ENCODE results near the gene SRPK3. TPM values are rescaled to one million over a fixed set of nuclear protein-coding genes. Genes with fewer than 3 reads are reported as not detected.
A peak's percentile ranks its signal among the peaks of the same experiment; 100 is the strongest.

Gene SRPK3
- total and polyA plus RNA-seq, 11 donors, result 8.8 to 49.7 (median 38.9) TPM

DNA sequence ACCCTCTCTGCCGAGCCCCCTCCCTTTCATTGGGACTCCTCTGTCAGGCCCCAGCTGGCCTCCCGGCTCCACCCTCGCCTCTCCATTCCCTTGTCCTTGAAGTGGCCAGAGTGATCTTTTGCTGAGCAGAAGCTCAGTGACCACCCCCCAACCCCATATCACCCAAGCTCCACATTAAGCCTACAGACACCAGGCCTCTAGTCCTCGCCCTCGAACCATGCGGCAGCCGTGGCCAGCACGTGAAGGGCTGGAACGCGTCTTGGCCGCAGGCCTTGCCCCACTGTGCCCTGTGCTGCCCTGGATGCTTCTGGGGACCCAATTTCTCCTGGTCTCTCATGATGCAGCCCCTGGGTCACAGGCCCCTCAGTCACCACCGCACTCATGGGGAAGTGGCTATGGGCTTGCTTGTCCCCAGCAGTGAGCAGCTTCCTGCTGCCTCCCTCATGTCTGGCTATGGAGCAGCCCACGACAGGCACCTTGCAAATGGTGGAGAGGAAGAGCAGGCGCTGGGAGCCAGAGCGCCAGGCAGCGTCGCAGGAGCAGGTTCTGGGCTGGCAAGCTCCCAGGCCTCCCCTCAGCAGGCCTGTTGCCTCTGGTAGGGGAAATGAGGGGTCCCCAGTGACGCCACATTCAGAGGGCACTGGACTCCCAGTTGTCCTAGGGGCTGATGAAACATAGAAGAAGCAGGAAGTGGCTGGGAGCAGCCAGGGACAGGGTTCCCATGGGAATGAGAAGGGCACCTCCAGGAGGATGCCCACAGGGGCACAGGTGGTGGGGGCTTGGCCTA lies 757 bp upstream of the SRPK3 start:
- DNase-seq (peak in 2 of 5 donors; percentile 15 to 21), ATAC-seq (no peak)
- intact Hi-C loops (cut with DNase I), result no loop called here
- peaks cover 0 to 21% (median 2%) of the 10 kb centered on the region in 12 donors for H3K4me1 ChIP-seq
- WGBS, 4 donors, result 66 to 78% (median 72%) methylated on average over 15 to 18 of the region's 18 CpGs
- peak overlapping the region in 6 of 12 donors; percentile 36 to 50 (median 40) for H3K4me3 ChIP-seq
- peaks cover 0 to 20% (median 0%) of the 10 kb centered on the region in 9 donors for H3K36me3 ChIP-seq
- peaks cover 0 to 23% (median 0%) of the 10 kb centered on the region in 9 donors for H3K27me3 ChIP-seq
- peak overlapping the region in 11 of 12 donors; percentile 24 to 89 (median 76) for H3K27ac ChIP-seq
- TF ChIP-seq POLR2A (IDR thresholded peaks at IDR 0.05) (no peak), CTCF (IDR thresholded peaks at IDR 0.05) (no peak)
- H3K9me3 ChIP-seq, result no peaks in the 10 kb centered on the region

- peaks cover 0 to 21% (median 2%) of the 10 kb centered on the region in 12 donors for H3K4me1 ChIP-seq
- H3K27me3 ChIP-seq, result peaks cover 0 to 23% (median 0%) of the 10 kb centered on the region in 9 donors
- intact Hi-C loops (cut with DNase I), result no loop called here
- H3K9me3 ChIP-seq, result no peaks in the 10 kb centered on the region
- WGBS, 4 donors, result 48 to 67% (median 53%) methylated on average over 10 to 24 of the region's 24 CpGs
- peaks cover 0 to 34% (median 5%) of the 10 kb centered on the region in 9 donors for H3K36me3 ChIP-seq
- H3K27ac ChIP-seq, result peak overlapping the region in 11 of 12 donors; percentile 57 to 89 (median 76)
- TF ChIP-seq POLR2A (IDR thresholded peaks at IDR 0.05) (no peak), CTCF (IDR thresholded peaks at IDR 0.05) (no peak)
- H3K4me3 ChIP-seq, result peak overlapping the region in 9 of 12 donors; percentile 25 to 50 (median 39)
- DNase-seq (peak in 1 of 5 donors; percentile 24), ATAC-seq (peak; percentile 57 to 75 (median 64))
Measured at GRCh38 chrX:153781428-153782047, 697 bp downstream of the SRPK3 start.

- Histone ChIP-seq H3K27me3 (peaks cover 0 to 23% (median 0%) of the 10 kb centered on the region in 9 donors), H3K4me3 (peak overlapping the region in 2 of 12 donors; percentile 36 to 40), H3K27ac (peak overlapping the region in 3 of 12 donors; percentile 76 to 88 (median 87)), H3K36me3 (peaks cover 0 to 42% (median 9%) of the 10 kb centered on the region in 9 donors), H3K4me1 (peaks cover 0 to 21% (median 2%) of the 10 kb centered on the region in 12 donors), H3K9me3 (no peaks in the 10 kb centered on the region)
- DNase-seq (no peak), ATAC-seq (peak in 1 of 4 donors; percentile 22)
- 45 to 67% (median 55%) methylated on average over 4 to 11 of the region's 11 CpGs for WGBS, 4 donors
- TF ChIP-seq CTCF (IDR thresholded peaks at IDR 0.05) (peak in 1 of 12 donors; percentile 10), POLR2A (IDR thresholded peaks at IDR 0.05) (no peak)
- intact Hi-C loops (cut with DNase I), result no loop called here
Measured at GRCh38 chrX:153782313-153782712, 1.5 kb downstream of the SRPK3 start.

- no peak for DNase-seq
- H3K4me1 ChIP-seq, result peaks cover 0 to 21% (median 2%) of the 10 kb centered on the region in 12 donors
- no peak overlapping the region for H3K4me3 ChIP-seq
- intact Hi-C loops (cut with DNase I), result no loop called here
- no peaks in the 10 kb centered on the region for H3K9me3 ChIP-seq
- WGBS, 4 donors, result 80 to 97% (median 93%) methylated on average over 1 to 14 of the region's 14 CpGs
- ATAC-seq, result no peak
- peaks cover 0 to 18% (median 0%) of the 10 kb centered on the region in 9 donors for H3K27me3 ChIP-seq
- peaks cover 0 to 48% (median 15%) of the 10 kb centered on the region in 9 donors for H3K36me3 ChIP-seq
- TF ChIP-seq POLR2A (IDR thresholded peaks at IDR 0.05) (no peak), CTCF (IDR thresholded peaks at IDR 0.05) (no peak)
- H3K27ac ChIP-seq, result no peak overlapping the region
Measured at GRCh38 chrX:153782871-153783270, 2.0 kb downstream of the SRPK3 start.
